Adipocyte (in vitro differentiated cells): ENCODE measurements around the gene SHOC1.

ENCODE experiments used
- DNase-seq: peaks from one replicate; pipeline ENCODE4 v3.0.0-alpha.2; 2015; ENCODE audit warnings: low read depth
- H3K27me3 ChIP-seq: replicated peaks from 2 replicates; pipeline ENCODE4 v1.7.0; 2013; ENCODE audit warnings: mild to moderate bottlenecking, low read length, moderate library complexity; ENCODE audit not compliant: control insufficient read depth, insufficient read depth
- H3K36me3 ChIP-seq: 2 replicates; pipeline ENCODE4 v1.7.0; 2013; ENCODE audit warnings: low read length, mild to moderate bottlenecking, moderate library complexity; ENCODE audit not compliant: control insufficient read depth, insufficient read depth, severe bottlenecking
- H3K4me1 ChIP-seq: 2 replicates; pipeline ENCODE4 v1.7.0; 2013; ENCODE audit warnings: mild to moderate bottlenecking, low read length, moderate library complexity; ENCODE audit not compliant: control insufficient read depth, insufficient read depth
- H3K4me3 ChIP-seq: 2 replicates; pipeline ENCODE4 v1.7.0; 2013; ENCODE audit warnings: mild to moderate bottlenecking, low read length, moderate library complexity
- H3K9ac ChIP-seq: 2 replicates; pipeline ENCODE4 v1.7.0; 2013; ENCODE audit warnings: mild to moderate bottlenecking, low read length, moderate library complexity
- H3K9me3 ChIP-seq: 2 replicates; pipeline ENCODE4 v1.7.0; 2013; ENCODE audit warnings: mild to moderate bottlenecking, low read length, moderate library complexity; ENCODE audit not compliant: control insufficient read depth

The SHOC1 gene

GRCh38 chr9:111762556-111762955 lies 32.2 kb downstream of the SHOC1 start:
- no peak for DNase-seq
- Histone ChIP-seq H3K9me3 (peaks cover 12% of the 10 kb centered on the region), H3K4me3 (no peak overlapping the region), H3K27me3 (no peaks in the 10 kb centered on the region), H3K9ac (no peak overlapping the region), H3K36me3 (no peaks in the 10 kb centered on the region), H3K4me1 (peaks cover 3% of the 10 kb centered on the region)

- no peak overlapping the region for H3K4me3 ChIP-seq
- H3K36me3 ChIP-seq, result no peaks in the 10 kb centered on the region
- DNase-seq, result peak; percentile 90
- no peaks in the 10 kb centered on the region for H3K27me3 ChIP-seq
- peak overlapping the region; percentile 49 for H3K9ac ChIP-seq
- no peaks in the 10 kb centered on the region for H3K9me3 ChIP-seq
- H3K4me1 ChIP-seq, result peaks cover 3% of the 10 kb centered on the region
Observed at GRCh38 chr9:111759762-111760639, 34.7 kb downstream of the SHOC1 start.

- peaks cover 28% of the 10 kb centered on the region for H3K9me3 ChIP-seq
- no peaks in the 10 kb centered on the region for H3K27me3 ChIP-seq
- H3K4me3 ChIP-seq, result no peak overlapping the region
- no peaks in the 10 kb centered on the region for H3K36me3 ChIP-seq
- H3K4me1 ChIP-seq, result no peaks in the 10 kb centered on the region
- no peak for DNase-seq
- no peak overlapping the region for H3K9ac ChIP-seq
Observed at GRCh38 chr9:111754800-111755199, 39.9 kb downstream of the SHOC1 start.

GRCh38 chr9:111752455-111752854 lies 42.3 kb downstream of the SHOC1 start:
- Histone ChIP-seq H3K9me3 (peaks cover 28% of the 10 kb centered on the region), H3K27me3 (no peaks in the 10 kb centered on the region), H3K4me3 (no peak overlapping the region), H3K9ac (no peak overlapping the region), H3K36me3 (no peaks in the 10 kb centered on the region), H3K4me1 (no peaks in the 10 kb centered on the region)
- no peak for DNase-seq
